IMR-90 (cell line): ENCODE measurements around the gene AKT2.

ENCODE experiments used
- BHLHE40 ChIP-seq: fragments of 150-350 bp; IDR thresholded peaks from 2 replicates; pipeline ENCODE4 v1.6.1; 2016; ENCODE audit warnings: mild to moderate bottlenecking, low read depth, low read length
- RCOR1 ChIP-seq: IDR thresholded peaks from 2 replicates; pipeline ENCODE4 v1.6.1; 2012; ENCODE audit warnings: mild to moderate bottlenecking, low read length, improper control_type of control experiment; ENCODE audit not compliant: insufficient replicate concordance
- TF ChIP-seq, protein P1 (sequence below): conservative IDR thresholded peaks from 2 replicates; pipeline ENCODE4 v1.5.1; 2012; ENCODE audit warnings: mild to moderate bottlenecking, low read depth, low read length, improper control_type of control experiment

DNA sequence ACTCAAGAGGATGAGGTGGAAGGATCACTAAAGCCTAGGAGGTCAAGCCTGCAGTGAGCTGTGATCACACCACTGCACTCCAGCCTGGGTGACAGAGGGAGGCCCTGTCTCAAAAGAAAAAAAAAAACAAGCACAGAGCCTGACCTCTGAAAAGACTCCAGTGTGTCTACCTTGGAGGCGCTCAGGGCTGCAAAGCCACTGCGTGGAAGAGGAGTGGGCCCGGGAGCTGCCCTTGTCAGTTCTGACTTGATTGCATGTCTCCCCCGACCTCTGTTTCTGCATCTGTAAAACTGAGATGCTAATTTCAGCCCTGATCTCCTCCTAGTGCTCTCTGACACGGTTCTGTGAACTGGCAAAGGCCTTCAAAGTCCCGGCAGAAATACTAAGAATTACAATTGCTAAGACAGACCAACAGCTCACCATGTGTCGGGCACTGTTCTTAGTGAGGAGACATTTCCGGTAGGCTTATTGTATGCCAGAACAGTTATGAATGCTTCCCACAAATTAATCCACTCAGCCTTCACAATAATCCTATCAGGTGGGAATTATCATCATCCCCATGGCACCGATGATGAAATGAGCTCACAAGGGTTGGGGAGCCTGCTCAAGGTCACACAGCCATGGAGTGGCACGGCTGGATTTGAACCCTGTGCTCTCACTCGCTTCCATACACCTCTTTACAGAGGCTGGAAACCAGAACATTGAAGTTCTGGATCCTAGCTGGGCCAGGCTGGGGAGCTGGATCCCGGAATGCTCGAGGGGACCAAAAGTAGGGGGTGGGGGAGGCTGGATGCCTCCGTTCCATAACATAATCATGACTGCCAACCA is 3.5 kb downstream of the AKT2 start:
- TF ChIP-seq RCOR1 (no peak), BHLHE40 (no peak)
- TF ChIP-seq, protein P1, sequence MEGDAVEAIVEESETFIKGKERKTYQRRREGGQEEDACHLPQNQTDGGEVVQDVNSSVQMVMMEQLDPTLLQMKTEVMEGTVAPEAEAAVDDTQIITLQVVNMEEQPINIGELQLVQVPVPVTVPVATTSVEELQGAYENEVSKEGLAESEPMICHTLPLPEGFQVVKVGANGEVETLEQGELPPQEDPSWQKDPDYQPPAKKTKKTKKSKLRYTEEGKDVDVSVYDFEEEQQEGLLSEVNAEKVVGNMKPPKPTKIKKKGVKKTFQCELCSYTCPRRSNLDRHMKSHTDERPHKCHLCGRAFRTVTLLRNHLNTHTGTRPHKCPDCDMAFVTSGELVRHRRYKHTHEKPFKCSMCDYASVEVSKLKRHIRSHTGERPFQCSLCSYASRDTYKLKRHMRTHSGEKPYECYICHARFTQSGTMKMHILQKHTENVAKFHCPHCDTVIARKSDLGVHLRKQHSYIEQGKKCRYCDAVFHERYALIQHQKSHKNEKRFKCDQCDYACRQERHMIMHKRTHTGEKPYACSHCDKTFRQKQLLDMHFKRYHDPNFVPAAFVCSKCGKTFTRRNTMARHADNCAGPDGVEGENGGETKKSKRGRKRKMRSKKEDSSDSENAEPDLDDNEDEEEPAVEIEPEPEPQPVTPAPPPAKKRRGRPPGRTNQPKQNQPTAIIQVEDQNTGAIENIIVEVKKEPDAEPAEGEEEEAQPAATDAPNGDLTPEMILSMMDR: no peak
